ENCODE results near the gene RAB40C.

- TF ChIP-seq CTCF (IDR thresholded peaks at IDR 0.05) (no peak), ZFX (IDR thresholded peaks at IDR 0.05; ENCODE audit: borderline replicate concordance) (no peak)
These were observed 30.3 kb upstream of the RAB40C start for GRCh38 chr16:559411-560203.

Data from 22Rv1 (cell line).